BJ (cell line): ENCODE data around the gene NUAK2. TPM values are rescaled to one million over a fixed set of nuclear protein-coding genes. Genes with fewer than 3 reads are reported as not detected.

ENCODE experiments used
- CTCF ChIA-PET: fragments of 350-600 bp; formaldehyde crosslinking; extraction: SDS; loops from one replicate; lab custom pipeline; 2021; ENCODE audit warnings: antibody characterized with exemption, inconsistent platforms; lab: Yijun Ruan, JAX
- POLR2A ChIA-PET: fragments of 300-600 bp; sonication (Branson Sonifier 250); formaldehyde crosslinking; extraction: SDS; loops from one replicate; lab custom pipeline; 2021; ENCODE audit warnings: antibody characterized with exemption; lab: Charles Lee
- DNase-seq: peaks from one replicate; pipeline ENCODE4 v3.0.0-alpha.2; 2011; ENCODE audit warnings: low read depth
- H3K27me3 ChIP-seq: 2 replicates; pipeline ENCODE4 v1.6.0; 2011; ENCODE audit warnings: low read length; ENCODE audit not compliant: control insufficient read depth, insufficient read depth
- H3K36me3 ChIP-seq: 2 replicates; pipeline ENCODE4 v1.5.1; 2011; ENCODE audit warnings: low read length; ENCODE audit not compliant: control insufficient read depth, insufficient read depth
- H3K4me3 ChIP-seq: 2 replicates; pipeline ENCODE4 v1.5.1; 2011; ENCODE audit warnings: low read depth, mild to moderate bottlenecking, control low read depth, low read length
- CTCF ChIP-seq: IDR thresholded peaks from 2 replicates; pipeline ENCODE4 v1.5.1; 2011; ENCODE audit warnings: low read depth, mild to moderate bottlenecking, control low read depth, inconsistent platforms, low read length, moderate library complexity; ENCODE audit not compliant: insufficient read depth
- polyA plus RNA-seq: library from polyadenylated mRNA; depleted of rRNA; stranded (reverse); fragments of >200 nt; gene quantifications from 2 replicates; pipeline ENCODE4 v1.2.3, GENCODE V29; 2011

NUAK2 gene
- polyA plus RNA-seq, 1 experiment, result 5.8 TPM

- Histone ChIP-seq H3K4me3 (no peak overlapping the region), H3K27me3 (no peaks in the 10 kb centered on the region), H3K36me3 (no peaks in the 10 kb centered on the region)
- CTCF ChIA-PET, result interaction anchor here (0.9 to 2.0 kb wide), 4 partner anchors 9 to 275 kb away, joined by 3 to 9 read pairs (median 4); no protein-coding TSS in a partner anchor
- DNase-seq, result no peak
- TF ChIP-seq CTCF, result no peak
- POLR2A ChIA-PET, result no interaction called here
Measured at GRCh38 chr1:205263580-205264190, 57.9 kb downstream of the NUAK2 start.

GRCh38 chr1:205262731-205263171 is 58.8 kb downstream of the NUAK2 start:
- CTCF ChIA-PET, result interaction anchor here (0.9 to 9.5 kb wide), 9 partner anchors 10 to 274 kb away, joined by 3 to 106 read pairs (median 6); partner anchors contain the start of gene TMCC2
- TF ChIP-seq CTCF, result no peak
- POLR2A ChIA-PET, result interaction anchor here (0.6 to 1.0 kb wide), 2 partner anchors 34 to 86 kb away, joined by 3 to 4 read pairs; no protein-coding TSS in a partner anchor
- Histone ChIP-seq H3K36me3 (no peaks in the 10 kb centered on the region), H3K4me3 (no peak overlapping the region), H3K27me3 (no peaks in the 10 kb centered on the region)
- DNase-seq, result no peak

- DNase-seq, result no peak
- Histone ChIP-seq H3K36me3 (no peaks in the 10 kb centered on the region), H3K27me3 (no peaks in the 10 kb centered on the region), H3K4me3 (no peak overlapping the region)
- POLR2A ChIA-PET, result interaction anchor here (0.6 to 1.0 kb wide), 2 partner anchors 33 to 87 kb away, joined by 3 to 4 read pairs; no protein-coding TSS in a partner anchor
- TF ChIP-seq CTCF, result no peak
- CTCF ChIA-PET, result interaction anchor here (0.7 to 9.5 kb wide), 13 partner anchors 11 to 769 kb away, joined by 3 to 106 read pairs (median 5); partner anchors contain the start of gene TMCC2
Measured at GRCh38 chr1:205261946-205262691, 59.4 kb downstream of the NUAK2 start.

- POLR2A ChIA-PET, result no interaction called here
- CTCF ChIA-PET, result interaction anchor here (0.5 to 10.8 kb wide), 13 partner anchors 12 to 768 kb away, joined by 3 to 139 read pairs (median 5); partner anchors contain the start of gene TMCC2
- no peak for TF ChIP-seq CTCF
- Histone ChIP-seq H3K27me3 (no peaks in the 10 kb centered on the region), H3K36me3 (no peaks in the 10 kb centered on the region), H3K4me3 (no peak overlapping the region)
- no peak for DNase-seq
Measured at GRCh38 chr1:205260948-205261732, 60.4 kb downstream of the NUAK2 start.
